ENCODE results near the gene TBX5.

TBX5 gene

GRCh38 chr12:114405519-114406271, at the start of gene TBX5:
TSS of gene TBX5 (minus strand) at chr12:114406144. CDS start at chr12:114403898, 2,246 bp downstream.
- no peak for DNase-seq

- no peak for DNase-seq
Measured at GRCh38 chr12:114451657-114452056, 45.7 kb upstream of the TBX5 start.

GRCh38 chr12:114450515-114451300, 44.8 kb upstream of the TBX5 start:
- no peak for DNase-seq

GRCh38 chr12:114450019-114450418, 44.1 kb upstream of the TBX5 start:
- DNase-seq = no peak

GRCh38 chr12:114448618-114448933, 42.6 kb upstream of the TBX5 start:
- DNase-seq = no peak

GRCh38 chr12:114447799-114448617, 42.1 kb upstream of the TBX5 start:
- DNase-seq = no peak

GRCh38 chr12:114447274-114447716, 41.4 kb upstream of the TBX5 start:
- no peak for DNase-seq

GRCh38 chr12:114445401-114446323, 39.7 kb upstream of the TBX5 start:
- DNase-seq = no peak

GRCh38 chr12:114444422-114445279, 38.7 kb upstream of the TBX5 start:
- no peak for DNase-seq

GRCh38 chr12:114443607-114444421, 37.9 kb upstream of the TBX5 start:
- no peak for DNase-seq

- DNase-seq = no peak
Measured at GRCh38 chr12:114442578-114442977, 36.6 kb upstream of the TBX5 start.

- no peak for DNase-seq
Measured at GRCh38 chr12:114441545-114441944, 35.6 kb upstream of the TBX5 start.

GRCh38 chr12:114441039-114441383, 35.1 kb upstream of the TBX5 start:
- no peak for DNase-seq

- DNase-seq = no peak
Measured at GRCh38 chr12:114440270-114441038, 34.5 kb upstream of the TBX5 start.

- no peak for DNase-seq
Measured at GRCh38 chr12:114439817-114440216, 33.9 kb upstream of the TBX5 start.

GRCh38 chr12:114439261-114439683, 33.3 kb upstream of the TBX5 start:
- DNase-seq = no peak

- no peak for DNase-seq
Measured at GRCh38 chr12:114438635-114439256, 32.8 kb upstream of the TBX5 start.

GRCh38 chr12:114434341-114434740, 28.4 kb upstream of the TBX5 start:
- no peak for DNase-seq

GRCh38 chr12:114431902-114432301, 26.0 kb upstream of the TBX5 start:
- no peak for DNase-seq
